ENCODE data around the gene KLHL24.

Gene KLHL24

GRCh38 chr3:183725387-183725786 is 90.0 kb downstream of the KLHL24 start:
- Histone ChIP-seq H3K36me3 (ENCODE audit: insufficient read depth, low read length) (peaks cover 99% of the 10 kb centered on the region), H3F3A (ENCODE audit: insufficient read depth, low read length) (no peaks in the 10 kb centered on the region)

DNA sequence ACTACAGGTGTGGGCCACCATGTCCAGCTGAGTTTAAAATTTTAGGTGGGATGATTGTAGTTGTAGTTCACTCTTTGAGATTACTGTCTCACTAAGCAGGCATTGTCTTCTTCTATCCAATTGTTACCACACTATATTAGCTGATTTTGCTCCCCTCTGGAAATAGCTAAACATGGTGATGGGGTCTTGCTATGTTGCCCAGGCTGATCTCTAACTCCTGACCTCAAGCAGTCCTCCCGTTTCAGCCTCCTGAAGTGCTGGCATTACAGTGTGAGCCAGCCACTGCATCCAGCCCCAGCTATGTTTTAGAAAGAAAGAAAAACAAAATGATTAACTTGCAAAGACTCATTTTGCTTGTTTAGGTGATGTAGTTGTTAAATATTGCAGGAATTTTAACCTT is 92.8 kb downstream of the KLHL24 start:
- Histone ChIP-seq H3F3A (ENCODE audit: insufficient read depth, low read length) (no peaks in the 10 kb centered on the region), H3K27ac (ENCODE audit: low read depth, low read length, poor library complexity, severe bottlenecking) (no peak overlapping the region), H4K20me1 (ENCODE audit: insufficient read depth, low read length) (no peaks in the 10 kb centered on the region), H3K27me3 (ENCODE audit: insufficient read depth, low read length) (no peaks in the 10 kb centered on the region), H3K9ac (ENCODE audit: low read length) (no peak overlapping the region), H3K4me2 (ENCODE audit: low read length) (no peak overlapping the region), H3K36me3 (ENCODE audit: insufficient read depth, low read length) (peaks cover 97% of the 10 kb centered on the region), H2AFZ (ENCODE audit: low read length) (no peak overlapping the region), H3K4me3 (ENCODE audit: low read depth, low read length, poor library complexity, severe bottlenecking) (no peak overlapping the region), H3K79me2 (ENCODE audit: insufficient read depth, low read length) (no peaks in the 10 kb centered on the region), H3K9me2 (ENCODE audit: low read depth, low read length) (no peaks in the 10 kb centered on the region), H3K9me3 (ENCODE audit: low read length) (no peaks in the 10 kb centered on the region), H3K4me1 (ENCODE audit: insufficient read depth, low read length, severe bottlenecking) (no peaks in the 10 kb centered on the region)
- TF ChIP-seq CTCF (IDR thresholded peaks at IDR 0.05; ENCODE audit: low read length) = no peak
- no peak for TF ChIP-seq EZH2 (IDR thresholded peaks at IDR 0.05; ENCODE audit: borderline replicate concordance, low read length)

More at GRCh38 chr3:183725387-183725786, 90.0 kb downstream of the KLHL24 start:
- H3K4me1 ChIP-seq (ENCODE audit: insufficient read depth, low read length, severe bottlenecking) = no peaks in the 10 kb centered on the region
- H4K20me1 ChIP-seq (ENCODE audit: insufficient read depth, low read length) = no peaks in the 10 kb centered on the region
- no peaks in the 10 kb centered on the region for H3K79me2 ChIP-seq (ENCODE audit: insufficient read depth, low read length)
- H3K27me3 ChIP-seq (ENCODE audit: insufficient read depth, low read length) = no peaks in the 10 kb centered on the region
- H3K4me2 ChIP-seq (ENCODE audit: low read length) = no peak overlapping the region
- no peaks in the 10 kb centered on the region for H3K9me3 ChIP-seq (ENCODE audit: low read length)
- no peak overlapping the region for H2AFZ ChIP-seq (ENCODE audit: low read length)
- TF ChIP-seq CTCF (IDR thresholded peaks at IDR 0.05; ENCODE audit: low read length) = no peak
- TF ChIP-seq EZH2 (IDR thresholded peaks at IDR 0.05; ENCODE audit: borderline replicate concordance, low read length) = no peak
- no peaks in the 10 kb centered on the region for H3K9me2 ChIP-seq (ENCODE audit: low read depth, low read length)
- H3K27ac ChIP-seq (ENCODE audit: low read depth, low read length, poor library complexity, severe bottlenecking) = no peak overlapping the region
- H3K4me3 ChIP-seq (ENCODE audit: low read depth, low read length, poor library complexity, severe bottlenecking) = no peak overlapping the region
- H3K9ac ChIP-seq (ENCODE audit: low read length) = no peak overlapping the region

- TF ChIP-seq EZH2 (IDR thresholded peaks at IDR 0.05; ENCODE audit: borderline replicate concordance, low read length) (no peak), CTCF (IDR thresholded peaks at IDR 0.05; ENCODE audit: low read length) (no peak)
- peaks cover 97% of the 10 kb centered on the region for H3K36me3 ChIP-seq (ENCODE audit: insufficient read depth, low read length)
- no peak overlapping the region for H3K9ac ChIP-seq (ENCODE audit: low read length)
Observed at GRCh38 chr3:183730361-183730760, 94.9 kb downstream of the KLHL24 start.

More at GRCh38 chr3:183730361-183730760, 94.9 kb downstream of the KLHL24 start:
- Histone ChIP-seq H3K4me2 (ENCODE audit: low read length) (no peak overlapping the region), H2AFZ (ENCODE audit: low read length) (no peak overlapping the region), H3F3A (ENCODE audit: insufficient read depth, low read length) (no peaks in the 10 kb centered on the region), H3K9me2 (ENCODE audit: low read depth, low read length) (no peaks in the 10 kb centered on the region), H3K79me2 (ENCODE audit: insufficient read depth, low read length) (no peaks in the 10 kb centered on the region), H3K4me1 (ENCODE audit: insufficient read depth, low read length, severe bottlenecking) (no peaks in the 10 kb centered on the region), H3K27me3 (ENCODE audit: insufficient read depth, low read length) (no peaks in the 10 kb centered on the region), H3K4me3 (ENCODE audit: low read depth, low read length, poor library complexity, severe bottlenecking) (no peak overlapping the region), H3K27ac (ENCODE audit: low read depth, low read length, poor library complexity, severe bottlenecking) (no peak overlapping the region), H4K20me1 (ENCODE audit: insufficient read depth, low read length) (no peaks in the 10 kb centered on the region), H3K9me3 (ENCODE audit: low read length) (no peaks in the 10 kb centered on the region)
